GM19463 (cell line): Measurements from ENCODE around the gene CTBP2.

Source experiments
- ATAC-seq: cut with Tn5 transposase; IDR thresholded peaks from one replicate; pipeline ENCODE4 v1.9.1; 2021; ENCODE audit warnings: mild to moderate bottlenecking, moderate library complexity; ENCODE audit not compliant: unreplicated experiment

Gene CTBP2

DNA sequence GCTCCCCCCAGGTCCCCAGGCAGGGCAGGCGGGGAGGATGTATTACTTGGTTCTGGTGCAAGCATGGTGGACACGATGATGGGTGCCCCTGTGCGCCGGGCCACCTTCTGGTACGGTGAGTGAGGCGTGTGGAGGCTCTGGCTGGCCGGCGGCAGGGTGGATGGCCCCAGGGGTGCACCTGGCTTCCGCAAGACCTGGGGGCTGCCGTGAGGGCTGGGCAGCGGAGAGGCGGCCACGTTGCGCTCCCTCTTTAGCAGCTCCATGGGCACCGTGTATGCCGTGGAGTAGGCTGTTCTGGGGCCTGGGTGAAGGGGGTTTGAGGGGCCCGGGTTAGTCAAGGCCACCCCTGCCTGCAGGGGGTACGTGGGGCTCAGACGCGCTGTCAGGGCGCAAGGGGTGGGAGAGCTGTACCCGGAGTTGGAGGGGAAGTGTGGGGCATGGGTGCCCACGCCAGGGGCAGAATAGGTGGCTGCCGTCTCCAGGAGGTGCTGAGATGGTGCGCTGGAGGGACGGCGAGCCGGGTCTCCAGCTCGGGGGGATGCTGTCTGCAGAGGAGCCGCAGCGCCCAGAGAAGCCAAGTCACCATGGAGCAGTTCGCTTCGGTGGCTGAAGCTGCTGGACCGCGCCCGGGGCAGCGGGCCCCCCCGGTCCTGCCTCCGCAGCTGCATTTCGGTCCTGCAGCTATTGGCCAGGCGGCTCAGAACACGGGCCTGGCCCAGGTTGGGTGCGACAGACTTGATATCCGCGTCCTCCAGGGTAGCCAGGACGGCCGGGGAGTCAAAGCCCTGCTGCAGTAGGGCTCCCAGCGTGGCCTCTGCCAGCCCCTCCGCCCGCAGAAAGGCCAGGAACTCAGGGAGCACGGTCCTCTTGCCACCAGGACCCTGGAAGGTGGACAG, 134.1 kb downstream of the CTBP2 start:
- no peak for ATAC-seq

DNA sequence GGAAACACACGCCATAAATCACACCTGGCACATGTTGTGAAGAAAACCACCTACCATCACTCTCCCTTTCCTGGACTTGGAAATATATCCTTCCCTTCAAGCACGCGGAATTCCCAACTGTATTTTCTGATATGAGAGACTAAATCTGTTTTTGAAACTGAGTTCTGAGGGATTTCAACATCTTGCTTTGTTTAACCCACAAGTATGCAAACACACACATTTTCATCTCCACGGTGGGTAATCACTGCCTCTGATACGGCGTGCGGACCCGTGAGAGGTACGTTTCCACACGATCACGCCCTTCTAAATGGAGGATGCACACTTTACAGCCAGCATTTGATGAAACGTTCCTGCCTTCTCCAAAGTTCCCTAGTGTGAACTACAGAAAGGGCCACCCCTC, 135.0 kb downstream of the CTBP2 start:
- ATAC-seq = no peak

DNA sequence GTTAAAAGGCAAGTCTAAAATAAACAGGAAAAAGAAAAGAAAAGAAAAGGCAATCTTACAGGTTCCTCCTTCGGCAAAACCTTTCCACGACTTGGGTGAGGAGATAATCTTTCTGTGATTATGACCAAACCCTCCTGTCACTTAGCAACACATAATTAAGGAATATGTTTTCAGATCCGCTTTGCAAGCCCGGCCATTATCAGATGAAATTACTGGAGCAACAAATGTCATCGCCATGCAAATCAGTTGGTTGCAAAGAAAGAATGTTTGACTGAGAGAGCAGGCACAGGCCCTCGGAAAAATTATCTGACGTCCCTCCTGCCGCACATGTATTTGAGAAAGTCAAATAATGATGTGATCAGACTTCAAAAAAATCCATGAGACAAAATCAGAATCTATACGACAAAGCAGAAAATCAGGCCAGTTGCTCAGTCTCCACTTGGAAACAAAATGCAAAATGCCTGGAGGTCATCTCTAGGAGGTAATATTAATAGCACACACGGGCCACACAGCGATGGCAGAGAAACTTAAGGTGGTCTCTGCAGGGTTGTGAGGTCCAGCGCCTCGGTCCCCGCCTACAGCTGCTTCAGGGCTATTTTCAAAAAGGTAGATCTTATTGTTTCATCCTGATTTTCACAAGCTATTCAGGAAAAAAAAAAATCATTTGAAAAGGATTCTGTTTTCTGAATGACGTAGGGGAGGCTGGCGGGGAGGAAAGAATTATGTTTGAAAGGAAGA, 135.7 kb downstream of the CTBP2 start:
- ATAC-seq = no peak

DNA sequence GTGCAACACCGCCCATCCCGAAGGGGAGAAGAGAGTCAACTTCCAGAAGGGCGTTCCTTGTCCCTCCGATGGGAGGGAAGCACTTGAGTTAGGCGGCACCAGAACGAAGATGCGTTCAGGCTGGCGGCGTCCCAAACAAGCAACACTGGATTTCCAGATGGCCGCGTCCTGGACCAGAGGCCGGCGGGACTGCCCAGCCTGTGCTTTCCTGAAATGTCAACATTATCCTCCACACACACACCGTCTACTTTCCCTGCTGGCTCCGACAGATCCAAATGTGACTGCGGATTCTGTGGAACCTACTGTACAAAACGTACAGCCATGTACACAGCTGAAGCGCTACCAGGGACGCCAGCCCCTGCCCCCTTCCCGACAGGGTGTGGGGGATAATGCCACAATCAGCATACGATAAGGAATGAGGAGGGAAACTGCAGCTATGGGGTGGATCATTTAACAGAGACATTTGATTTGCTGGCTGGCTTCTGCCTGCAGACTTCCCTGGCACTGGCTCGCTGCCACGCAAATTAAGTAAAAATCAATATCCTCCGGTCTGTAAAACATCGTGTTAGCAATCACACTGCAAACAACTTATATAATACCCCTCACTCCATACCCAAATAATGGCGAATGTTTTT, 136.4 kb downstream of the CTBP2 start:
- ATAC-seq = no peak

DNA sequence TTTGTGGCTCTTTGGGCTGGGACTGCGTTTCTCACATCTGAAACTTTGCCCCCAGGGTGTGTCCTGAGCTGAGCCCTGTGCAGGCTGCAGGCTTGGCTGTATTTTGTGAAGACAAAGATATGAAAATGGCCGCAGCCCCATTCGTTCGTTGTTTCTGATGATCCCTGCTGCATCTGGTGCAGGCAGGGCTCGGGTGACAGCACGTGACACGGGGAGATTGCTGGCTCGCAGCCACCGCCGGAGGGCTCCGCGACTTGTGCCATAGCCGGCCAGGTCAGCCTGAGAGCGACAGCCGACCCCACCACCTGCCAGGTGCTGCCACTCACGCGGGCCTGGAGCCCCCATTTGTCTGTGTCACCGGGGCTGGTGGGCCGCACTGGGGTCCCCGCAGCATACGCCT, 137.1 kb downstream of the CTBP2 start:
- ATAC-seq = no peak

DNA sequence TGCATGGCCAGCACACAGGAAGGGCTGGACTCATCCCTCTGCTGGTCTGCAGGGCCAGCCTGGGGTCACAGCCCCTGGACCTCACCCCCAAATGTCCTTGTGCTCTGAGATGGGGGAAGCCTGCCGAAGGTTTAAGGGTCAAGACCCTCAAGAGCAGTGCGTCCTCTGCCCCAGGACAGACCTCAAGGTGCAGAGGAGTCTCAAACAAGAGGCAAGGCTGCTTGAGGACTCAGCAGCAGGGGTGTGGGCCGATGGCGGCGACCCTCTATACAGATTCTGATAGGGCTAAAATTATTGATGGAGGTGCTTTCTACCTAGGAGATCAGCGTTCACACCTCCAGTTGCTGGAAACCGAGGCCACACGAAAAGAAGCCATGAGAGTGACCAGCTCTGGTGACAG, 137.7 kb downstream of the CTBP2 start:
- ATAC-seq = no peak

DNA sequence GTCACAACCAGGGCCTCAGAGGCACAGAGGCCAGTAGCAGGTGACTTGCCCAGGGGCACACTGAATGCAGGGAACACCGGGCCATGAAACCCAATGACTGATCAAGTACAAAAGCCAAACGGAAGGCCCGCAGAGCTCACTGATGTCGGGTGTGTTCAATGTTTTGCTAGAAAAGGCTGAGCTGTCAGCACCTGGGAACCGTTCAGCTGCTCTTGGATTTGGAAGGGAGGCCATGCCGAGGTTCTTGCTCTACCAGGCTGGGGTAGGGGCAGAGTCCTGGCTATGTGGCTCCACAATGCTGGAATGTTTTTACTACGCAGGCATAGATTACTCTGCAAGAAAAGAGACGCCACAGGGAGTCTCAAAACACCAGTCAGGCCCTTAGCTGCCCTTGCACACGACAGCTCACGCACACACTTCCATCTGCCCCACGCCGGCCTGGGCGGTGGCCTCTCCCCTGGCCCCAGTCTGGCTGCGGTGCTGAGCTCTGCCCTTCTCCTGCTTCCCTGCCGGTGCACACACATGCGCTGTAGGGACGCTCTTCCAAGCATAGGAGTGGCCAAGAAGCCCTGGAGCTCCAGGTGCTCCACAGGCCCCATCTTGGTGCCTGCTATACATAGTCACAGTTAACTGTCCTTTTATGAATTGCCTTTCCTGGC, 138.5 kb downstream of the CTBP2 start:
- no peak for ATAC-seq

DNA sequence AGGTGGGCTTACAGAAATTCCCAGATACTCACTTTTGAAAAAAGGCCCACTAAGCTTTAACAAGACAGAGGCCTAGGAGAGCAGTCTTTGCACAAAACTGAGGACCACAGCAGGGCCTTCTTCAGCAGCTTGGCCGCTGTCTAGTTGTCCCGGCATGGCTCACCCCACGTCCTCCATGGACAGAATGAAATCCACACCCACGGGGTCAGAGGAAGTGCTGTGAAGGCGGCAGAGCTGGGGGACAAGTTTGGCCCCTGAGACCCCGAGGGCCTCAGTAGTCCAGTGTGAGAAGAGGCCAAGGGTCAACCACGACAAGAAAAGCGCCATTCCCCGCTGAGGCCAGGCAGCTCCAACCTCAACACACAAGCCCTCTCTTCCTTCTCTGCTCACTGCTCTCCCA, 139.5 kb downstream of the CTBP2 start:
- no peak for ATAC-seq

DNA sequence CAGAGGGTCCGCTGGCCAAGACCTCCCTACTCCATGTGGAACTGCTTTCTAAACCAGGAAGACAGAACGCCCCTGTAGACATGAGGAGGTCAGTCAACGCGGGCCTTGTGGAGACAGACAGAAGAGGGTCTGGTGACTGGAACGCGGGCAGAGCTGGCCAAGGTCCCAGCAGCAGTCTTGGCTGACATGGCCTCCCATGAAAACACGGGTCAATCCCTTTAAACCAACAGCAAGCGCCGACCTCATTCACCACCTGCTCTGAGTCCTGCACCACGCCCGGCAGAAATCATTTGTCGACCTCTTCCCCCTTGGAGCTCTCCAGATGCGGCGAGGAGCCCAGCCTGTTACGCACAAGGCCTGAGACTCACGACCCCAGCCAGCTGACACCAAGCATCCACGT, 140.0 kb downstream of the CTBP2 start:
- ATAC-seq = no peak

DNA sequence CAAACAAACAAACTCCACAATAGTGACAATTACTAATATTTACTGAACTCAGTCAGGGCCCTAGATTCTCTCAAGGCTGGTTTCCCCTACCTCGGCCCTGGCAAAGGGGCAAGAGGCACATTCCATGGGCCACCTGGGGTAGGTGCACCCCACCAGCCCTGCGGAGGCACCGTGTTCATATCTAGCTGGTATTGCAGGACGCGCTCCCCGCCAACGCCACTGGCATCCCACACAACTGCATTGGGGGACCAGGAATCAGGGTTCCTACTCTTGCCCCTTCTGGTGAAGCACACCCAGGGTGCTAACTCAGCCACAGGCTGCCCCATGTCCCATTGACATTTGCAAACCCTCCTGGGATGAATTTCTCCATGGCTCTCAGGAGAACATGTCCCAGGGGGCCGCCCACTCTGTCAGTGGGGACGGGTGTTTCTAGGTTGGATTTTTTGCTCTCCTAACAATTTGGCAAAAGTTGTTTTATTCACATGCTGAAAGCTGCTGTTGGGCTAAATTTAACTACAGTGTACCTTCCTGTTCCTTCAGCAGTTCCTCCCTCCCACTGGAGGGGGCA, 141.7 kb downstream of the CTBP2 start:
- ATAC-seq = no peak

DNA sequence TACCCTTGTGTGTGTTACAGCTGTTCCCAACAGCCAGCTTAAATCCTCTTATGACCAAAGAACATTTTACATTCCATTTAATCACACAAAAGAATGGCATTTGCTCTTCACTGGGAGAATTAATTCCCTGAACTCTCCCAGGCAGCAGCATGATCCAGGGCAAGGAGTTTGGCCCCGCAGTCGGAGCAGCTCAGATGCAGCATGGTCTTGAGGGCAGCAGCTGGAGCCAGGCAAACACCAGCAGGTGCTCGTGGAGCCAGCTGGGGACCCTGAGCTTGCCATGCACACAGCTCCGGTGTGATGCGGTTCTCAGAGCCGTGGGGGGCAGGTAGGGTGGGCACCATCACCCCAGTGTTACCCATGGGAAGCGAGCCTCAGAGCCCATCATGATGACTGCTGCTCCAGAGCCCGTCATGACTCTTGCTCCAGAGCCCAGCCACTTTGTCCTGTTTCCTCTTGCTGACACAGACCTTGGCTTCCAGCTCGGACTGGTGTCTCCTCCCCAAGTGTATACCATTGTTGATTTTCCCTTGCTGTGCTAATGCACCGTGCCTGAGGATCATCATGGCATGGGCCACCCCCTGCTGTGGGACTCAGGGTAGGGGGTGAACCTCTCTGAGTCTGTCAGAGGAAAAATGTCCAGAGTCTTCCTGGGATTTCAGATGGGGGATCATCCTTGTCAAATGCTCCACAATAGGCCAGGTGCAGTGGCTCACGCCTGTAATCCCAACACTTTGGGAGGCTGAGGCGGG, 142.6 kb downstream of the CTBP2 start:
- no peak for ATAC-seq

DNA sequence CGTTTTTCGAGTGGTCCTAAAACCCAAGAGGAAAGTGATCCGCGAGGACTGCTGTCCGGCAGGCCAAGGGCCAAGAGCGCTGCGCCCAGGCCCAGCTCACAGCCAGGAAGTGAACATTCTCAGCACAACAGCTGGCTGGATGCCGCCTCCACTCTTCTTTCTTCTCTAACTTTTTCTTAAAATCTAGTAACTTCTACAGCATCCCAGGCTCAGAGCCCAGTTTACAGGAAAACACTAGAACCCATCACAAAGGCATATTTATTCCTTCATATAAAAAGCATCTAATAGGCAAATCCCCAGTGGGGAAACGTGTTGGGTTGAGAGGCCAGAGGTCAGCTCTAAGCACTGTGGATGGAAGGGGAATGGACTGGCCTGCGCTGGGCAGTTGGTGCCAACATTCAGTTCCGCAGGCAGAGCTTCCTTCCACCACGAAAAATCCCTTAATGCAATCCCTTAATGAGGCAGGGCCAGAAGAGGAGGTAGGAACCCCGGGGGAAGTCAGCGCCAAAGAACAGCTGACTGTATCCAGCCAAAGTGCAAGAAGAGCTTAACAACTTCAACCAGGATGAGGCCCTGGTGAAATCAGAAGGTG, 143.7 kb downstream of the CTBP2 start:
- ATAC-seq = no peak

DNA sequence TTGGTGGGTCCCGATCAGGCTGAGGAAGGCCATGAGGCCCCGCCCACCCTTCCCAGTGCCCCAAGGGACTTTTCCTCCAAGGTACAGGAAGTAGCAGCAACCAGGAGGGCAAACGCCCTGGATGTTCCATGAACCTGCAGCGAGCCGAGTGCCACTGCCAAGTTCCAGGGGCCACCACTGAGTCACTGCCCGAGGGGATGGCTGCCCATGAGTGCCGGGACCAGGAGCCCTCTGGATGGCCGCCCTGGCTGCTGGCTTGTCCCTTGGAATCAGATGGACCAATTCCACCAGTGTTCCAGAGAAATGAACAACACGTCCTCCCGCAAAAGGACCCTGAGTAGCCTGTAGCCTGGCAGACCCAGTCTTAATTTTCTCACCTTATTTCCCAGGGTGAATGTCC, 144.2 kb downstream of the CTBP2 start:
- no peak for ATAC-seq

DNA sequence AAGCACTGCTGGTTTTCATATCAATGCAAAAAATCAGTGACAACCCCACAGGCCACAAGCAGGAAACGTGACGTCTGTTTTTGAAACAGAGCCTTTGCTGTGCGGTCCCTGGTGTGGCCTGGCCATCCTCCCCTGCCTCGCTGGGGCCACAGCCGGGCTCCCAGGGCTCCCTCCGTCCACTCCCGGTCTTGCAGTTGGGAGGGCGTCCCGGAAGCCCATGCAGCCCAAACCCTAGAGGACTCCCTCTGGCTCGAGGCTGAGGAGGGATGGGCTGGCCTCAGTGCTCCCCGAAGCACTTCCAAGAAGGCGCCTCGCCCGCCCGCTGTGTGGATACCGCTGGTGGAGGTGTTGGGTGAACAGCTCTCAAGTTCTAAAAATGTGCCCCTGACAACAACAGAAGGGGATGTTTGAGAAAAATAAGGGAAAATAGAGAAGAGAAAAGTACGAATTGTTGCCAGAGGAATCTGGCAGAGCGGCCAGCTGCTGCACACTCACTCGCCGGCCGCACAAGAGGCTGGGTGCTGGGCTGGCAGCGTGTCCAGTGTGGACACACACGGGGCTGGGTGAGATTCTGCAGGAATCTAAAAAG, 144.9 kb downstream of the CTBP2 start:
- ATAC-seq = no peak

DNA sequence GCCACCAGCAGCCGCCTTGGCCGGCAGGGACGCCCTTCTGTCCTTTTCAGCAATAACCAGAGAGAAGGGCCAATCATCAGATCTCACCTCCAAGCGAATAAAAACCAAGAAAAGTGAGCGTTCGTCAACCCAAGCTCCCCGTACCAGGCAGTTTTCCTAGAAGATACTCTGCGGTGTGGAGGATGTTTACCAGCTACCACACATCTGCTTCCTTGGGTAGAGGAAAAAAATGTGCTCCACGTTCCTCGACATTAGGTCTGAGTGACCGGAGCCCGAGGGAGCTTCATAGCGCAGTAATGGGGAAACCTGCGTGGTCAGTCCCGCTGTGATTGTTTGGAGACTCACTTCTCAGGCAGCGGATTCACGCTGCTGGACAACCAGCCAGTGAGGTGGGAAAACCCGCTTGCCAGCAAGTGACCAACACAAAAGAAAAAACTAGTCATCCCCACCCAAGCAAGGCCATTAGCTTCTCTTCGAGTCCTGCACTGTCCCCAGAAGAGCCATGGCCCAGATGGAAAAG, 145.5 kb downstream of the CTBP2 start:
- ATAC-seq = no peak

DNA sequence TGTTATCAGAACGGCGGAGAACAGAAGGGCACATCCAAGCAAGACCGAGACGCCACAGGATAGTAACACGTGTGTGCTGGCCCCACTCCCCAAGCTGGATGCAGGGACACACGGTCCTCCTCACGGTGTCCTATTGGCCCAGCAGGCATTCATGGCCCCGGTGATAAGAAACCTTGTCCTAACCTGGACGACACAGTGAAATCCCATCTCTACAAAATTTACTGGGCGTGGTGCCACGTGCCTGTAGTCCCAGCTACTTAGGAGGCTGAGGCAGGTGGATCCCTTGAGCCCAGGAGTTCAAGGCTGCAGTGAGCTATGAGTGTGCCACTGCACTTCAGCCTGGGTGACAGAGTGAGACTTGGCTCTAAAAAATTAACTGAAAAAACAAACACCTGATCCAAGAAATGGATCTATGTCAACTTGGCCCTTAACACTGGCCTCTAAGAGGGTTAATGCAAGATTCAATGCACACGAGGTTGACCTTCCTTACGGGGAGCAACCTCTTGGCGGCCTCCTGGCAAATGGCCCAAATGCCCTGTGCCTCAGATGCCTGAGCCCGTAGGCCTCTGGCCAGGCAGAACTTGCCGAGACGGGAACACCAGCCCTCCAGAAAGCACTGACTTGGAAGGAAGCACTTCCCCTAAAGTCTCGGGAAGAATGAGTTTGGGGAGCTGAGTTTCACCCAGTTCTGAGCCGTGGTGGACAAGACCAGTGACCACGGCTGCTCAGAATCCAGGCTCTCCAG, 146.1 kb downstream of the CTBP2 start:
- ATAC-seq = no peak

DNA sequence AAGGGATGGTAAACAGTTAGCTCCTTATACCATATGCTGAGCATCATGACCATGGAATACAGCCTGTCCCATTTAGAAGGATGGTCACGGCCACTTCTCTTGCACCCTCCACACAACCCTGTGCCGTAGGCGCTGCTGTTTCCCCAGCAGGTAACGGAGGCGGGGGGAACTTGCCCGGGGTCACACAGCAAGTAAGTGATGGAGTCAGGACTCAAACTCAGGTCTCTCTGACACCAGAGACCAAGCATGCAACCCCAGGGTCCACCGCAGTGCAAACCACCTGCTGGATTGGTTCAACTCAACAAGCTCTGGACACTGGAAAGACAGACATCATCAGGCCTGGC, 146.9 kb downstream of the CTBP2 start:
- no peak for ATAC-seq

DNA sequence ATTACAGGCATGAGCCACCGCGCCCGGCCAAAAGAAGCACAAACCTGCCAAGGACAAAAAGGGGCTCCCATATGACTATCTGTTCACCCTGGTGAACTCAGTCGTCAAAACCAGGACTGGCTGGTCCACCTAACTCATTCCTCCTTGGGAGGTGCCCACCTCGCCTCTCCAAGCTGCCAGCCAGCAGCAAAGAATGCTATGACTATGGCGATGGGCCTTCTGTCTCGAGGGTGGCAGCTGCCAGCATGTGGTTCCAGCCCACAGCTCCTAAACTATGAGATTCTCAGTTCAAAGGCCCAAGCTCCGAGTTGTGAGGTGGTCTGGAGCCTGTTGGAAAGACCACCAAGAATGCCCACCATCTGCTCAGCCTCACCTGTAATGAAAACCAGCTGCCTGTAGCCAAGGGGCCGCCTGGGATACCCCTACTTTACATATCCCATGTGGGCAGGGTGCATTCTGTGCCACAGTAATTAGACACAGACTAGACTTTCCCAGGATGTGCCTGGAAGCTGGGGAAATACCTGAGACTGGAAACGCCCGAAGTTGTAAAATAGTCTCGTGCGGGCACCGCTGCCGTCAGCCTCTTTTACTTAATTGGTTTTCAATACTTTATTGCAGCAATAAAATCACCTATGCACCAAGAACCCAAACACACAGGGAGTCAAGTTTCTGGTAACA, 147.4 kb downstream of the CTBP2 start:
- ATAC-seq = no peak
